OCI-LY3 (cell line): Measurements from ENCODE around the gene PTPRN.
A peak's percentile ranks its signal among the peaks of the same experiment; 100 is the strongest.

ENCODE experiments used
- H2AFZ ChIP-seq: fragments of 200-600, 300-600 bp; shearing (Covaris generic); 2 replicates; pipeline ENCODE4 v1.6.0; 2014; ENCODE audit warnings: antibody characterized with exemption, low read depth, low read length
- H3K27ac ChIP-seq: fragments of 200-600, 300-600 bp; sonication (generic); 2 replicates; pipeline ENCODE4 v1.5.1; 2014; ENCODE audit warnings: mild to moderate bottlenecking, low read length, moderate library complexity, mixed read lengths
- H3K27me3 ChIP-seq: fragments of 200-600, 300-600 bp; sonication (generic); 2 replicates; pipeline ENCODE4 v1.6.1; 2014; ENCODE audit warnings: low read depth, low read length, mixed read lengths
- H3K36me3 ChIP-seq: fragments of 200-600, 300-600 bp; sonication (generic); replicated peaks from 2 replicates; pipeline ENCODE3; 2014; ENCODE audit warnings: low read depth, low read length, mixed read lengths
- H3K4me1 ChIP-seq: fragments of 300-600, 200-600 bp; sonication (generic); 2 replicates; pipeline ENCODE4 v1.6.1; 2014; ENCODE audit warnings: low read length, mixed read lengths
- H3K4me2 ChIP-seq: fragments of 200-600, 300-600 bp; sonication (generic); 2 replicates; pipeline ENCODE4 v1.6.1; 2014; ENCODE audit warnings: low read length, mixed read lengths
- H3K4me3 ChIP-seq: fragments of 300-600, 200-600 bp; sonication (generic); 2 replicates; pipeline ENCODE4 v1.5.1; 2014; ENCODE audit warnings: antibody characterized with exemption, mild to moderate bottlenecking, low read length, moderate library complexity
- H3K79me2 ChIP-seq: fragments of 300-600, 200-600 bp; shearing (Covaris generic); 2 replicates; pipeline ENCODE4 v1.6.1; 2014; ENCODE audit warnings: mild to moderate bottlenecking, low read length, mixed read lengths
- H3K9ac ChIP-seq: fragments of 300-600, 200-600 bp; shearing (Covaris generic); 2 replicates; pipeline ENCODE4 v1.6.0; 2014; ENCODE audit warnings: mild to moderate bottlenecking, low read length, moderate library complexity
- H3K9me3 ChIP-seq: fragments of 200-600, 300-600 bp; shearing (Covaris generic); 2 replicates; pipeline ENCODE4 v1.6.1; 2014; ENCODE audit warnings: low read length, mixed read lengths; ENCODE audit not compliant: insufficient read depth
- H4K20me1 ChIP-seq: fragments of 200-600, 300-600 bp; sonication (generic); 2 replicates; pipeline ENCODE4 v1.6.1; 2016; ENCODE audit warnings: low read length, mixed read lengths; ENCODE audit not compliant: insufficient read depth
- EZH2phosphoT487 ChIP-seq: fragments of 200-600 bp; shearing (Covaris generic); IDR thresholded peaks from 2 replicates; pipeline ENCODE4 v1.6.1; 2018; ENCODE audit warnings: antibody characterized with exemption, mixed run types, low read depth
- TF ChIP-seq, protein P1 (sequence below): fragments of 200-600, 300-600 bp; sonication (generic); IDR thresholded peaks from 2 replicates; pipeline ENCODE4 v1.5.1; 2014; ENCODE audit warnings: antibody characterized with exemption, low read length, low read depth

The PTPRN gene

DNA sequence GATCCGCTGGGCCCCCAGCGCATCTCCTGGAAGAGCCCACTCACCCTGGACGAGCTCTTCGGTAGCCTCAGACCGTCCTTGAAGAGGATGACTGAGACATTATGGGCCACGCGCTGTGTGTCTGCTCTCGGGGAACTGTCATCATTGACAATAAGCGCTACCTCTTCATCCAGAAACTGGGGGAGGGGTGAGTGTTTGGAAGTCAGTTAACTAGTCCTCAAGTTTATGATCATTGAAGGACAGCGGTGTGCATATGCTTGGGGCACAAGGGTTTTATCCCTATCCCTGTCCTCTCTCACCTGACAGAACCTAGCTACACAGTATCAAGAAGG is 63.3 kb downstream of the PTPRN start:
- H3K4me3 ChIP-seq: peak overlapping the region; percentile 98
- H3K36me3 ChIP-seq: peaks cover 7% of the 10 kb centered on the region
- TF ChIP-seq, protein P1, sequence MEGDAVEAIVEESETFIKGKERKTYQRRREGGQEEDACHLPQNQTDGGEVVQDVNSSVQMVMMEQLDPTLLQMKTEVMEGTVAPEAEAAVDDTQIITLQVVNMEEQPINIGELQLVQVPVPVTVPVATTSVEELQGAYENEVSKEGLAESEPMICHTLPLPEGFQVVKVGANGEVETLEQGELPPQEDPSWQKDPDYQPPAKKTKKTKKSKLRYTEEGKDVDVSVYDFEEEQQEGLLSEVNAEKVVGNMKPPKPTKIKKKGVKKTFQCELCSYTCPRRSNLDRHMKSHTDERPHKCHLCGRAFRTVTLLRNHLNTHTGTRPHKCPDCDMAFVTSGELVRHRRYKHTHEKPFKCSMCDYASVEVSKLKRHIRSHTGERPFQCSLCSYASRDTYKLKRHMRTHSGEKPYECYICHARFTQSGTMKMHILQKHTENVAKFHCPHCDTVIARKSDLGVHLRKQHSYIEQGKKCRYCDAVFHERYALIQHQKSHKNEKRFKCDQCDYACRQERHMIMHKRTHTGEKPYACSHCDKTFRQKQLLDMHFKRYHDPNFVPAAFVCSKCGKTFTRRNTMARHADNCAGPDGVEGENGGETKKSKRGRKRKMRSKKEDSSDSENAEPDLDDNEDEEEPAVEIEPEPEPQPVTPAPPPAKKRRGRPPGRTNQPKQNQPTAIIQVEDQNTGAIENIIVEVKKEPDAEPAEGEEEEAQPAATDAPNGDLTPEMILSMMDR: no peak
- no peak for TF ChIP-seq EZH2phosphoT487
- no peaks in the 10 kb centered on the region for H3K27me3 ChIP-seq
- H3K79me2 ChIP-seq: peaks cover 16% of the 10 kb centered on the region
- no peaks in the 10 kb centered on the region for H4K20me1 ChIP-seq
- no peaks in the 10 kb centered on the region for H3K9me3 ChIP-seq
- peak overlapping the region; percentile 87 for H3K9ac ChIP-seq
- H3K4me2 ChIP-seq: peak overlapping the region; percentile 86
- peak overlapping the region; percentile 58 for H3K27ac ChIP-seq
- H3K4me1 ChIP-seq: peaks cover 37% of the 10 kb centered on the region
- H2AFZ ChIP-seq: no peak overlapping the region

DNA sequence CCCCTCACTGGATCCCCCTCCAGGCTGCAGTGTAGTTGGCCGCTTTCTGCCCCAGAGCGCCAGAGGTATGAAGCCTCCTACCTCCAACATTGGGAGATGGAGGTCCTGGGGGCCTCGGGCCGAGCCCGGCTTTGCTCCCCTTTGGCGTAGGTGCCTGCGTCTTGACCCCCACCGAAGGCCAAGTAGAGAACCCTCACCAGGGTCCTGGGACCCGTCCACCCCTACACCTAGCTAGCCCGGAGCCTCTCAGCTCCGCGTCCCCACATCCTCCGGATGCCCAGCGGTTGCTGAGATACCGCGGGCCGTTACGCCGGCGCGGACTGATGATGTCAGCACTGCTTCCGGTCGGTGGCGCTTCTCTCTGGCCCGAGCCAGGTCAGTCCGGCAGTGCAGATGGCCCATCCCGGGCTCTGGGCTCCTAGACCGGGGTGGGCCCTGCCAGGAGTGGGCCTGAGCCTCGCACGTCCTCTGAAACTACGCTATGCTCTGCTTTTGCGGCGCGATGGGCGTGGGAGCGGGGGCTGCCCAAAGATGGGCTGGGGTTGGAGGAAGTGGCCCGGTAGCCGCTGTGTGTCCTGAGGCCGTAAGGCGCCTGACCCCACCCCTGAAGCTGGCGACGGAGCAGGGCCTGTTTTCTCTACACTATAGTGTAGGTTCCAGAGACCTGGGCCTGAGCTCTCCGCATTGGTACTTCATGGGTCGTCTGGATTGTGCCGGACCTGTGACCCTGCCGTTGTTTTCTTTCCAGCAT is 63.9 kb downstream of the PTPRN start, which contains the start of the genes GLB1L and STK16:
GLB1L (minus strand) TSS at position 297 of the 751 bp plus-strand sequence. CDS start 1,871 bp downstream, outside the sequence.
STK16 (plus strand) TSS at position 332 of the 751 bp plus-strand sequence. CDS start 521 bp downstream, outside the sequence.
- Histone ChIP-seq H3K79me2 (peaks cover 16% of the 10 kb centered on the region), H4K20me1 (no peaks in the 10 kb centered on the region), H3K36me3 (peaks cover 7% of the 10 kb centered on the region), H3K27me3 (no peaks in the 10 kb centered on the region), H3K4me3 (peak within 1 kb of the TSS; percentile 98), H3K4me2 (peak within 1 kb of the TSS; percentile 86), H3K4me1 (peaks cover 37% of the 10 kb centered on the region), H2AFZ (peak within 1 kb of the TSS; percentile 56; the same call in 1 of the 2 replicates), H3K9ac (peak within 1 kb of the TSS; percentile 87), H3K9me3 (no peaks in the 10 kb centered on the region), H3K27ac (peak within 1 kb of the TSS; percentile 58)
- TF ChIP-seq EZH2phosphoT487: no peak
- TF ChIP-seq, protein P1: no peak

DNA sequence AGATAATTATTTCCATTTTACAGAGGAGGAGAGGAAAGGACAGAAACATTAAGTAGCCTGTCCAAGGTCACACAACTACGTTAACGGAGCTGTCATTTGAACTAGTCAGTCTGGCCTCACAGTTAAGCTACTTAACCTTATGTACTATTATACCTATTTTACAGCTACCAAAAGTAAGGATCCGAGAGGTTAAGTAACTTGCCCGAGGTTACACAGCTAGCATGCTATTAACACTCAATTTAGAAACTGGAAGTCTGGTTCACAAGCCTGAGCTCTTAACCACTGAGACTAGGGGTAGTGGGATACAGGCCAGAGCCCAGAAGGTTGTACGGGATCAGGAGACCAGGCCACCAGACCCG is 64.4 kb downstream of the PTPRN start:
- Histone ChIP-seq H3K4me3 (peak overlapping the region; percentile 98), H3K9me3 (no peaks in the 10 kb centered on the region), H2AFZ (0 out of 2 replicates have a peak overlapping the region, but pooled peaks have one; percentile 56), H3K79me2 (peaks cover 13% of the 10 kb centered on the region), H3K4me2 (peak overlapping the region; percentile 86), H3K27me3 (no peaks in the 10 kb centered on the region), H3K27ac (no peak overlapping the region), H3K4me1 (peaks cover 31% of the 10 kb centered on the region), H4K20me1 (no peaks in the 10 kb centered on the region), H3K9ac (peak overlapping the region; percentile 87), H3K36me3 (peaks cover 3% of the 10 kb centered on the region)
- no peak for TF ChIP-seq EZH2phosphoT487
- TF ChIP-seq, protein P1: no peak

DNA sequence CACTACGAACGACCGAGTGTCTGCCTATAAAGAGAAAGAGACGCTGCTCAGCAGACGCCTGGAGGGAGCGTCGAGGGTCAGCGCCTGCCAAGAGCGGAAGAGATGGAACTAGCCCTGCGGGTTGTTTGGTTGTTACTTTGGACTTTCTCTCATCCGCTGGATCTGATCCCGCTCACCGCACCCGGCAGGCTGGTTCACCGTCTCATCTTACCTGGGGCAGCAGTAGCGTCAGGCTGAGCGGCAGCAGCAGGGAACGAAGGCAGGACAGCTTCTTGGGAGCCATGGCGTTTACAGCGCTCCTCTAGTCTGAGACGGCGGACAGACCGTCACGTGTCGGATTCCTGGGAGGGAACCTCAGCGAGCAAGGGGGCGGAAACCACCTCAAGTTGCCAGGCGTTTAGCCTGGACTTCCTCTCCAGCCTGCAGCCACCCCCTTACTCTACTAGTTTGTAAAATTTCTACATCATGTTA is 65.9 kb downstream of the PTPRN start:
- Histone ChIP-seq H3K79me2 (peaks cover 12% of the 10 kb centered on the region), H3K9me3 (no peaks in the 10 kb centered on the region), H3K4me2 (no peak overlapping the region), H2AFZ (no peak overlapping the region), H3K4me3 (no peak overlapping the region), H4K20me1 (no peaks in the 10 kb centered on the region), H3K4me1 (peaks cover 17% of the 10 kb centered on the region), H3K36me3 (peaks cover 2% of the 10 kb centered on the region), H3K9ac (no peak overlapping the region), H3K27ac (no peak overlapping the region), H3K27me3 (no peaks in the 10 kb centered on the region)
- TF ChIP-seq, protein P1: no peak
- no peak for TF ChIP-seq EZH2phosphoT487
